ENCODE data around the gene GSC2.
"Not testable (repeated sequence)": the region's sequence is repeated elsewhere in the genome, so short reads cannot be mapped to it uniquely, and the experiment has no call there.

Gene GSC2

DNA sequence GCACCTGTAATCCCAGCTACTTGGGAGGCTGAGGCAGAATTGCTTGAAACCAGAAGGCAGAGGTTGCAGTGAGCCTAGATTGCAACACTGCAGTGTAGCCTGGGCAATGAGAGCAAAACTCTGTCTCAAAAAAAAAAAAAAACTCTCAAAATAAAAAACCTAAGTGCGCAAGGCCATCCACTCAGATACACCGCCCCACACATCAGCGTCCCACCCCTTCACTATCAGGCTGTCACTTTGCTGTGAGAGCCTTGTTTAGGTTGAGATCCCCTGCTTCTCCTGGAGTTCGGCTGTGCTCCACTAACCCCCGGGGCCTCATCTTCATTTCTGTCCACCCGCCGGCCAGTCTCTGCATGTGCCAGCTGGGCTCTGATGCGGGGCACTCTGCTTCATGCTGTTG is 16.3 kb upstream of the GSC2 start:
- no peak for DNase-seq (ENCODE audit: low read depth in 1 of 2, low spot score in 1 of 2)
- Histone ChIP-seq H3K4me3 (replicated peaks; ENCODE audit: insufficient read depth, low read length) (no peak overlapping the region), H3K27me3 (ENCODE audit: insufficient read depth, poor library complexity, severe bottlenecking) (peaks cover 33% of the 10 kb centered on the region), H3K27ac (replicated peaks) (no peak overlapping the region)
- TF ChIP-seq, protein P1, sequence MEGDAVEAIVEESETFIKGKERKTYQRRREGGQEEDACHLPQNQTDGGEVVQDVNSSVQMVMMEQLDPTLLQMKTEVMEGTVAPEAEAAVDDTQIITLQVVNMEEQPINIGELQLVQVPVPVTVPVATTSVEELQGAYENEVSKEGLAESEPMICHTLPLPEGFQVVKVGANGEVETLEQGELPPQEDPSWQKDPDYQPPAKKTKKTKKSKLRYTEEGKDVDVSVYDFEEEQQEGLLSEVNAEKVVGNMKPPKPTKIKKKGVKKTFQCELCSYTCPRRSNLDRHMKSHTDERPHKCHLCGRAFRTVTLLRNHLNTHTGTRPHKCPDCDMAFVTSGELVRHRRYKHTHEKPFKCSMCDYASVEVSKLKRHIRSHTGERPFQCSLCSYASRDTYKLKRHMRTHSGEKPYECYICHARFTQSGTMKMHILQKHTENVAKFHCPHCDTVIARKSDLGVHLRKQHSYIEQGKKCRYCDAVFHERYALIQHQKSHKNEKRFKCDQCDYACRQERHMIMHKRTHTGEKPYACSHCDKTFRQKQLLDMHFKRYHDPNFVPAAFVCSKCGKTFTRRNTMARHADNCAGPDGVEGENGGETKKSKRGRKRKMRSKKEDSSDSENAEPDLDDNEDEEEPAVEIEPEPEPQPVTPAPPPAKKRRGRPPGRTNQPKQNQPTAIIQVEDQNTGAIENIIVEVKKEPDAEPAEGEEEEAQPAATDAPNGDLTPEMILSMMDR (IDR thresholded peaks at IDR 0.05; ENCODE audit: insufficient read depth, low read length), result no peak
- no peak for TF ChIP-seq GABPA (IDR thresholded peaks at IDR 0.05; ENCODE audit: low read depth)
- TF ChIP-seq POLR2AphosphoS5 (IDR thresholded peaks at IDR 0.05; ENCODE audit: low read depth), result no peak
- TF ChIP-seq, protein P2, sequence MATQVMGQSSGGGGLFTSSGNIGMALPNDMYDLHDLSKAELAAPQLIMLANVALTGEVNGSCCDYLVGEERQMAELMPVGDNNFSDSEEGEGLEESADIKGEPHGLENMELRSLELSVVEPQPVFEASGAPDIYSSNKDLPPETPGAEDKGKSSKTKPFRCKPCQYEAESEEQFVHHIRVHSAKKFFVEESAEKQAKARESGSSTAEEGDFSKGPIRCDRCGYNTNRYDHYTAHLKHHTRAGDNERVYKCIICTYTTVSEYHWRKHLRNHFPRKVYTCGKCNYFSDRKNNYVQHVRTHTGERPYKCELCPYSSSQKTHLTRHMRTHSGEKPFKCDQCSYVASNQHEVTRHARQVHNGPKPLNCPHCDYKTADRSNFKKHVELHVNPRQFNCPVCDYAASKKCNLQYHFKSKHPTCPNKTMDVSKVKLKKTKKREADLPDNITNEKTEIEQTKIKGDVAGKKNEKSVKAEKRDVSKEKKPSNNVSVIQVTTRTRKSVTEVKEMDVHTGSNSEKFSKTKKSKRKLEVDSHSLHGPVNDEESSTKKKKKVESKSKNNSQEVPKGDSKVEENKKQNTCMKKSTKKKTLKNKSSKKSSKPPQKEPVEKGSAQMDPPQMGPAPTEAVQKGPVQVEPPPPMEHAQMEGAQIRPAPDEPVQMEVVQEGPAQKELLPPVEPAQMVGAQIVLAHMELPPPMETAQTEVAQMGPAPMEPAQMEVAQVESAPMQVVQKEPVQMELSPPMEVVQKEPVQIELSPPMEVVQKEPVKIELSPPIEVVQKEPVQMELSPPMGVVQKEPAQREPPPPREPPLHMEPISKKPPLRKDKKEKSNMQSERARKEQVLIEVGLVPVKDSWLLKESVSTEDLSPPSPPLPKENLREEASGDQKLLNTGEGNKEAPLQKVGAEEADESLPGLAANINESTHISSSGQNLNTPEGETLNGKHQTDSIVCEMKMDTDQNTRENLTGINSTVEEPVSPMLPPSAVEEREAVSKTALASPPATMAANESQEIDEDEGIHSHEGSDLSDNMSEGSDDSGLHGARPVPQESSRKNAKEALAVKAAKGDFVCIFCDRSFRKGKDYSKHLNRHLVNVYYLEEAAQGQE (IDR thresholded peaks at IDR 0.05; ENCODE audit: insufficient replicate concordance, low read depth), result no peak
- no peak for TF ChIP-seq SPI1 (IDR thresholded peaks at IDR 0.05; ENCODE audit: borderline replicate concordance, low read depth)

DNA sequence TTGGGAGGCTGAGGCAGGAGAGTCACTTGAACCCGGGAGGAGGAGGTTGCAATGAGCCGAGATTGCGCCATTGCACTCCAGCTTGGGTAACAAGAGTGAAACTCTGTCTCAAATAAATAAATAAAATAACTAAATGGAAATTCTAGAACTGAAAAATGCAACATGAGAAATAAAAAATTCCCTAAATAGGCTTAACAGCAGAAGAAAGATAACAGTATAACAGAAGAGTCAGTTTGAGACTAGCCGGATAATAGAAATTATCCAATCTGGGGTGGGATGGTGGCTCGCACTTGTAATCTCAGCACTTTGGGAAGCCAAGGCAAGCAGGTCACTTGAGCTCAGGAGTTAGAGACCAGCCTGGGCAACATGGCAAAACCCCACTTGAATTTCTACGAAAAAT is 14.3 kb upstream of the GSC2 start:
- Histone ChIP-seq H3K27me3 (ENCODE audit: insufficient read depth, poor library complexity, severe bottlenecking) (peaks cover 21% of the 10 kb centered on the region), H3K27ac (replicated peaks) (no peak overlapping the region), H3K4me3 (replicated peaks; ENCODE audit: insufficient read depth, low read length) (no peak overlapping the region)
- TF ChIP-seq, protein P2 (IDR thresholded peaks at IDR 0.05; ENCODE audit: insufficient replicate concordance, low read depth), result no peak
- TF ChIP-seq GABPA (IDR thresholded peaks at IDR 0.05; ENCODE audit: low read depth) (no peak), POLR2AphosphoS5 (IDR thresholded peaks at IDR 0.05; ENCODE audit: low read depth) (no peak), SPI1 (IDR thresholded peaks at IDR 0.05; ENCODE audit: borderline replicate concordance, low read depth) (no peak)
- TF ChIP-seq, protein P1 (IDR thresholded peaks at IDR 0.05; ENCODE audit: insufficient read depth, low read length), result no peak
- no peak for DNase-seq (ENCODE audit: low read depth in 1 of 2, low spot score in 1 of 2)

DNA sequence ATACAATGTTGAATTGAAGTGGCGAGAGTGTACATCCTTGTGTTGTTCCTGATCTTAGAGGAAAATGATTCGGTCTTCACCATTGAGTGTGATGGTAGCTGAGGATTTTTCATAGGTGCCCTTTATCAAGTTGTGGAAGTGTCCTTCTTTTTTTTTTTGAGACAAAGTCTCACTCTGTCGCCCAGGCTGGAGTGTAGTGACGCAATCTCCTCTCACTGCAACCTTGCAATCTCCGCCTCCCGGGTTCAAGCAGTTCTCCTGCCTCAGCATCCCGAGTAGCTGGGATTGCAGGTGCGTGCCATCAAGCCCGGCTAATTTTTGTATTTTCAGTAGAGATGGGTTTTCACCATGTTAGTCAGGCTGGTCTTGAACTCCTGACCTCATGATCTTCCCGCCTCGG is 8.6 kb upstream of the GSC2 start:
- not testable (repeated sequence) for H3K27ac ChIP-seq (replicated peaks); H3K4me3 ChIP-seq (replicated peaks; ENCODE audit: insufficient read depth, low read length); H3K27me3 ChIP-seq (ENCODE audit: insufficient read depth, poor library complexity, severe bottlenecking); DNase-seq (ENCODE audit: low read depth in 1 of 2, low spot score in 1 of 2)

DNA sequence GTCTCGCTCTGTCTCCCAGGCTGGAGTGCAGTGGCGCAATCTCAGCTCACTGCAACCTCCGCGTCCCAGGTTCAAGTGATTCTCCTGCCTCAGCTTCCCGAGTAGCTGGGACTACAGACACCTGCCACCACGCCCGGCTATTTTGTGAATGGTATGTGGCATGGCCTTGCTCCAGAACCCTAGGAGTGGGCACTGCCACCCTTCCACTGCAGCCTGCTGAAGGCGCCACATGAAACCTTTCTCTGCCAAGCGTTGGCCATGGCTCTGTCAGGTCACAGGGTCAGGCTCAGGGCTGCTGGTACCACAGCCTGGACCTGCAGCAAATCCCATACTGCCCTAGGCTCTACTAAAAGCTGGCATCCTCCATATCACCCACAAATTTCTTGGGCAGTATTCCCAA is 6.0 kb upstream of the GSC2 start:
- H3K27me3 ChIP-seq (ENCODE audit: insufficient read depth, poor library complexity, severe bottlenecking); DNase-seq (ENCODE audit: low read depth in 1 of 2, low spot score in 1 of 2); H3K4me3 ChIP-seq (replicated peaks; ENCODE audit: insufficient read depth, low read length); H3K27ac ChIP-seq (replicated peaks): not testable (repeated sequence)

DNA sequence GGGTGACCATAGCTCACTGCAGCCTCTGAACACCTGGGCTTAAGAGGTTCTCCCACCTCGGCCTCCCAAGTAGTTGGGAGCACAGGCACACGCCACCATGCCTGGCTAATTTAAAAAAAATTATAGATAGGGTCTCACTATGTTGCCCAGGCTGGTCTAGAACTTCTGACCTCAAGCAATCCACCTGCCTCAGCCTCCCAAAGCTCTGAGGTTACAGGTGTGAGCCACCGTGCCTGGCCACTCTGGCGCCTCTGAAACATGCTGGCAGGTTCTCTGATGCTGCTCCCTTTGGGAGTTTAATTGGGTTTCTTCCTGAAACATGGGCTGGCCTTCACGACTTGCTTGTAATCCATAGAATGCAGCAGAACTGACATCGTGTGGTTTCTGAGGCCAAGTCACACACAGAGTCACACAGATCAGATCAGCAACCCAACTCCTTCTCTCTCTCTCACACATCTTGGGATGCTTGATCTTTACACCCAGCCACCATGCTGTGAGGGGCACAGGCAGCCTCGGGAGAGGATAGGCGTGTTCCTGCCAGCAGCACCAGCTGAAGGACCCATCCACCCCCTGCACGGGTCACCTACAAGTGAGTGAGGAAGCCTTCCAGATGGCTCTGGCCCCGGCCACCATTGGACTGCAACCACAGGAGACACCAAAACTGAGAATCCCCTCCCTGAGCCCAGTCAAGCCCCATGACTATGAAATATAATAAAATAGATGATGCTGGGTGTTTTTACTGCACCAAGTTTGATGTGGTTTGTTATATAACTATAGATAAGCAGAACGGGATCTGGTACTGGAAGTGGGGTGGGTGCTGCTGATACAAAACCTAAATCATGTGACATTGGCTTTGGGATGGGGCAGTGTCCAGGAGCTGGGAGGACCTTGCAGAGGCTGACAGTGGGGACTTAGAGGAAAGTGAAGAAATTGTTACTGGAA is 3.1 kb upstream of the GSC2 start:
- Histone ChIP-seq H3K4me3 (replicated peaks; ENCODE audit: insufficient read depth, low read length) (no peak overlapping the region), H3K27ac (replicated peaks) (no peak overlapping the region), H3K27me3 (ENCODE audit: insufficient read depth, poor library complexity, severe bottlenecking) (peaks cover 30% of the 10 kb centered on the region)
- no peak for DNase-seq (ENCODE audit: low read depth in 1 of 2, low spot score in 1 of 2)
- TF ChIP-seq SPI1 (IDR thresholded peaks at IDR 0.05; ENCODE audit: borderline replicate concordance, low read depth) (no peak), GABPA (IDR thresholded peaks at IDR 0.05; ENCODE audit: low read depth) (no peak), POLR2AphosphoS5 (IDR thresholded peaks at IDR 0.05; ENCODE audit: low read depth) (no peak)
- TF ChIP-seq, protein P2 (IDR thresholded peaks at IDR 0.05; ENCODE audit: insufficient replicate concordance, low read depth), result no peak
- TF ChIP-seq, protein P1 (IDR thresholded peaks at IDR 0.05; ENCODE audit: insufficient read depth, low read length), result no peak

Data from HL-60 (cell line).